DMS 273 treated with DMSO at 0.1 percent for 48 hours (cell line): Measurements from ENCODE around the gene TGFBR3.

Experiments used
- DNase-seq: peaks from one replicate; lab custom pipeline; 2025; lab: John Stamatoyannopoulos, UW

The TGFBR3 gene

GRCh38 chr1:91799159-91799558 is 86.8 kb downstream of the TGFBR3 start:
- DNase-seq: peak; percentile 35

GRCh38 chr1:91798740-91799139 is 87.2 kb downstream of the TGFBR3 start:
- DNase-seq: no peak

GRCh38 chr1:91798241-91798648 is 87.7 kb downstream of the TGFBR3 start:
- no peak for DNase-seq

GRCh38 chr1:91797164-91797563 is 88.8 kb downstream of the TGFBR3 start:
- no peak for DNase-seq

- DNase-seq: no peak
These were observed 89.6 kb downstream of the TGFBR3 start for GRCh38 chr1:91796390-91796654.

GRCh38 chr1:91795591-91796389 is 90.2 kb downstream of the TGFBR3 start:
- DNase-seq: no peak

- no peak for DNase-seq
These were observed 92.1 kb downstream of the TGFBR3 start for GRCh38 chr1:91793877-91794276.

GRCh38 chr1:91793189-91793588 is 92.8 kb downstream of the TGFBR3 start:
- no peak for DNase-seq

GRCh38 chr1:91792489-91793071 is 93.4 kb downstream of the TGFBR3 start:
- no peak for DNase-seq

GRCh38 chr1:91791691-91792488 is 94.1 kb downstream of the TGFBR3 start:
- DNase-seq: no peak

GRCh38 chr1:91791103-91791502 is 94.8 kb downstream of the TGFBR3 start:
- peak; percentile 14 for DNase-seq

GRCh38 chr1:91790392-91790791 is 95.6 kb downstream of the TGFBR3 start:
- no peak for DNase-seq

- DNase-seq: no peak
These were observed 96.5 kb downstream of the TGFBR3 start for GRCh38 chr1:91789273-91789997.

- no peak for DNase-seq
These were observed 98.0 kb downstream of the TGFBR3 start for GRCh38 chr1:91787919-91788318.

- DNase-seq: no peak
These were observed 101.3 kb downstream of the TGFBR3 start for GRCh38 chr1:91784616-91785015.

- no peak for DNase-seq
These were observed 101.8 kb downstream of the TGFBR3 start for GRCh38 chr1:91784191-91784590.

GRCh38 chr1:91783423-91784170 is 102.4 kb downstream of the TGFBR3 start:
- no peak for DNase-seq

- DNase-seq: no peak
These were observed 103.9 kb downstream of the TGFBR3 start for GRCh38 chr1:91781901-91782622.

- no peak for DNase-seq
These were observed 104.6 kb downstream of the TGFBR3 start for GRCh38 chr1:91781371-91781825.

GRCh38 chr1:91779548-91780021 is 106.4 kb downstream of the TGFBR3 start:
- DNase-seq: no peak

GRCh38 chr1:91778964-91779363 is 107.0 kb downstream of the TGFBR3 start:
- DNase-seq: no peak
